ENCODE measurements around the gene WWTR1. TPM values are rescaled to one million over a fixed set of nuclear protein-coding genes. Genes with fewer than 3 reads are reported as not detected.

WWTR1 gene
- total RNA-seq, 1 experiment from 2014 or later: 24.4 TPM

GRCh38 chr3:149496891-149497290 is 160.9 kb downstream of the WWTR1 start:
- Histone ChIP-seq H2BK120ac (ENCODE audit: low read depth, low read length, poor library complexity, severe bottlenecking) (no peak overlapping the region), H3K4me1 (ENCODE audit: insufficient read depth, low read length) (no peaks in the 10 kb centered on the region), H3K14ac (ENCODE audit: insufficient read depth, low read length) (no peak overlapping the region), H3T11ph (ENCODE audit: low read length) (no peak overlapping the region), H3K27ac (ENCODE audit: insufficient read length, low read depth, low read length) (no peak overlapping the region), H3K9ac (ENCODE audit: extremely low read depth, insufficient read length, low read length) (no peak overlapping the region), H2AK5ac (ENCODE audit: insufficient read length, low read length) (no peak overlapping the region), H2BK15ac (ENCODE audit: low read depth, low read length) (no peak overlapping the region), H2AFZ (ENCODE audit: low read length) (no peak overlapping the region), H3K56ac (ENCODE audit: insufficient read length, low read depth, low read length) (no peak overlapping the region), H4K91ac (ENCODE audit: insufficient read length, low read depth, low read length) (no peak overlapping the region), H3K23ac (ENCODE audit: insufficient read length, low read depth, low read length) (no peak overlapping the region), H3K79me2 (ENCODE audit: insufficient read depth, low read length) (no peaks in the 10 kb centered on the region), H3K4me2 (ENCODE audit: insufficient read depth, insufficient read length, low read length) (no peak overlapping the region), H3K23me2 (ENCODE audit: insufficient read length, low read depth, low read length, poor library complexity, severe bottlenecking) (no peaks in the 10 kb centered on the region), H3K4ac (ENCODE audit: low read depth, low read length) (no peak overlapping the region), H3K9me3 (ENCODE audit: control insufficient read depth, low read depth, low read length) (no peaks in the 10 kb centered on the region), H2BK12ac (ENCODE audit: insufficient read length, low read depth, low read length) (no peak overlapping the region), H4K20me1 (ENCODE audit: control insufficient read depth, insufficient read depth, insufficient read length) (no peaks in the 10 kb centered on the region), H4K8ac (replicated peaks; ENCODE audit: insufficient read length, low read depth, low read length) (no peak overlapping the region), H3K79me1 (ENCODE audit: insufficient read depth, low read depth, low read length, poor library complexity, severe bottlenecking) (no peaks in the 10 kb centered on the region), H2BK20ac (ENCODE audit: low read depth, low read length, poor library complexity, severe bottlenecking) (no peak overlapping the region), H4K5ac (ENCODE audit: insufficient read length, low read depth, low read length) (no peak overlapping the region), H3K18ac (ENCODE audit: insufficient read length, low read depth, low read length) (no peak overlapping the region), H2BK5ac (ENCODE audit: insufficient read length, low read length) (no peak overlapping the region), H3K27me3 (ENCODE audit: insufficient read depth, low read length) (no peaks in the 10 kb centered on the region)
- H3K27ac Mint-ChIP-seq: no peak overlapping the region
- no peaks in the 10 kb centered on the region; a peak in 1 of 5 replicates for H3K9me3 Mint-ChIP-seq
- no peaks in the 10 kb centered on the region for H3K36me3 Mint-ChIP-seq (ENCODE audit: insufficient read depth in 1 of 3, low read depth in 3 of 3)
- no peak for TF ChIP-seq CTCF (conservative IDR thresholded peaks at IDR 0.05)
- no CpG with 5 or more reads among the region's 4 CpGs for WGBS (ENCODE audit: extremely low coverage, insufficient read length, low lambda C conversion rate)
- no peak overlapping the region for H3K4me3 Mint-ChIP-seq
- peaks cover under 1% of the 10 kb centered on the region for H3K27me3 Mint-ChIP-seq (ENCODE audit: low read depth)
- peaks cover 13 to 16% of the 10 kb centered on the region in 2 experiments for H3K4me1 Mint-ChIP-seq
- DNase-seq: no peak
